Motor neuron (in vitro differentiated cells): ENCODE results near the gene CCDC91. TPM values are rescaled to one million over a fixed set of nuclear protein-coding genes. Genes with fewer than 3 reads are reported as not detected.
"Not testable (repeated sequence)": the region's sequence is repeated elsewhere in the genome, so short reads cannot be mapped to it uniquely, and the experiment has no call there.

Source experiments
- ATAC-seq, 8 experiments: fragments of 200-7000 bp; cut with Tn5 transposase; replicated peaks in 6 of 8; 2 replicates each; pipeline ENCODE4 v1.8.0; 2021; ENCODE audit warnings: mild to moderate bottlenecking in 8 of 8, moderate library complexity in 8 of 8
- H3K27ac ChIP-seq, 2 donors: fragments of 250-450 bp; sonication (Bioruptor Pico); 2 replicates each; pipeline ENCODE4 v1.9.0; 2021; ENCODE audit warnings: antibody characterized with exemption in 2 of 2, mild to moderate bottlenecking in 2 of 2, moderate library complexity in 1 of 2
- H3K4me1 ChIP-seq, 2 donors: fragments of 250-450 bp; sonication (Bioruptor Pico); replicated peaks in 1 of 2; 2 replicates each; pipeline ENCODE4 v1.6.1; 2021; ENCODE audit warnings: antibody characterized with exemption in 2 of 2, mild to moderate bottlenecking in 2 of 2, moderate library complexity in 1 of 2
- H3K4me3 ChIP-seq, 5 donors: fragments of 250-450 bp; sonication (Bioruptor Pico); 2 replicates each; pipeline ENCODE4 v1.9.0; 2021; ENCODE audit warnings: antibody characterized with exemption in 5 of 5, mild to moderate bottlenecking in 5 of 5, moderate library complexity in 4 of 5
- WGBS, 10 experiments: fragments of 450-650 bp; shearing (Covaris generic); methylation state at CpG; one replicate each; pipeline ENCODE4 v1.0.0; 2022; 5-methylcytosine and 5-hydroxymethylcytosine counted together
- in situ Hi-C, 9 experiments: fragments of 400-800 bp; cut with MboI; loops; one replicate each; pipeline ENCODE4 v1.15.0; 2021; ENCODE audit warnings: low sequenced_read_pairs in 9 of 9, low pct_unique_long_range_greater_than_20kb in 2 of 9; ENCODE audit not compliant: unreplicated experiment in 9 of 9
- total RNA-seq, 8 experiments: library from RNA; unstranded; fragments of 300-600 nt; gene quantifications; 2 replicates each; pipeline versions ENCODE4 v1.2.3 to v1.2.4, GENCODE V29; 2022

The CCDC91 gene
- total RNA-seq, 8 experiments from 2014 or later = 21.6 to 42.3 (median 30.2) TPM

- peak overlapping the region; percentile 52 to 79 (median 71) for H3K4me3 ChIP-seq
- no peak for ATAC-seq
- peak overlapping the region; percentile 84 to 96 for H3K27ac ChIP-seq
- WGBS, 10 experiments = 31 to 97% (median 70%) methylated on average over 1 to 9 of the region's 9 CpGs; no CpG with 5 or more reads in 3 of the 10 experiments
- in situ Hi-C loops = loop anchor here in 1 of 9 experiments (25.0 kb wide), 1 partner anchor 797 kb away; no protein-coding TSS in a partner anchor
- peaks cover 4 to 15% of the 10 kb centered on the region in 2 donors for H3K4me1 ChIP-seq
These were observed 404 bp upstream of the CCDC91 start for GRCh38 chr12:28189784-28190320.

DNA sequence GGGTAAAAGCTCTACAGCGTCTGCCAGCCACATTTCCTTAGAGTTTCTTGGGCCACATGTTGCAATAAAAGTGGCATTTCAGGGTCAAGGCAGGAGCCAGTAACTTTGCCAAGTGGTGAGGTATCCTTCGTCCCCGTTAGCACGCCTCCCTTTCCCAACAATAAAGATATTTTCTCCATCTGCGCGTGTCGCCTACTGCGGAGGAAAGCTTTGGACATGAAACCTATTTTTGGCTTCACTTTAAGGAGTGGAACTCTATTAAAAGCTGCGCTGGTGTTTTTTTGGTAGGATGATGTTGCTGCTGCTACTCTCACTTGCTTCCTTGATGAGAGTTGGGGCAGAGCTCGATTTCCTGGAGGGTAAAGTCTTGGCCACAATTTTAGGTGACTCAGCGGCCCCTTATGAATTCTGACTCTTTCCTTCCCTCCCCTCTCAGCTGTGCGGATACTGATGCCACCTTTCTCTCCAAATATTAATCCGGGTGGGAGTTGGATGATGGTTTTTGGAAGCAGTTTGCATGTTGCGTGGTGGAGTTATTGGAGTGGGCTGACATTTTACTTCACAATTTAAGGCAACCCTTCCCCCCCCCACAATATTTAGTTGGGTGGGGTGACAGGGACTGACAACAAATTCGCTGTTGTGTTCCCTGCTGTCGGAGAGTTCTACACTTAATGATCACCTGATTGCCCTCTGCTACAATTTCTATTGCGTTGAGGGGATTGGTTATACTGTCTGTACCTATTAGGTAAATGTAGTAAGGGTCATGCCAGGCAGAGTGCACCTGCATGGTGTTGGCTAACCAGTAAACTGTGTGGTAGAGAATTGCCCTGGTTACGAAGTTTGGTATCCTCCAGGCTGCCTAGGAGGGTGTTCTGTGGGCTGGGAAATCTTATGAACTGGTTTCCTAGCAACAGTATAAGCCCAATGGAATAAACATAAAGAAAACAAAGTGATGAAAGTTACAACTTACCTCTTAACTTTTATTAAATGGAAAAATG lies 1.1 kb downstream of the CCDC91 start:
- peak in 5 of 8 experiments; percentile 11 to 39 (median 15) for ATAC-seq
- H3K4me1 ChIP-seq = peaks cover 4 to 15% of the 10 kb centered on the region in 2 donors
- in situ Hi-C loops = loop anchor here in 1 of 9 experiments (25.0 kb wide), 1 partner anchor 796 kb away; no protein-coding TSS in a partner anchor
- peak overlapping the region; percentile 52 to 79 (median 71) for H3K4me3 ChIP-seq
- peak overlapping the region; percentile 84 to 96 for H3K27ac ChIP-seq
- 0 to 54% (median 24%) methylated on average over 1 to 12 of the region's 18 CpGs for WGBS, 10 experiments

DNA sequence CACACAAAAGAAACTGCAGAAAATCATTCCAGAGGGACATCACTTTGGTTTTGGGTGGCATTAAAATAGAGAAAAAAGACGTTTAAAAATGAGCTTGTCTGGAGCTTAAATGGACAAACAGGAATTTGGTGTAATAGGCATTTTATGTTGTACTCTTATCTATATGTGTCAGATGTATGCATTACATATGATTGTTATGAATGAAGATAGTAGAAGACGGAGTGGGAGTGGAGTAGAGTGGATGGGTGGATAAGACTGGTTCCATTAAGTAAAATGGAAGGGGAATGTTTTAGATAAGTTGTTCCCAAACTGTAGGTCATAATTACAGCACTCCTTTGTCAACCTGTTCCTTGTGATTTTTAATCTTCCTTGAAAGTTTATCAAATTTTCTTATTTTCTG lies 1.9 kb downstream of the CCDC91 start:
- Histone ChIP-seq H3K4me3 (peak overlapping the region in 2 of 5 donors; percentile 71 to 79), H3K27ac (no peak overlapping the region), H3K4me1 (peaks cover 4 to 15% of the 10 kb centered on the region in 2 donors)
- ATAC-seq = no peak
- in situ Hi-C loops = loop anchor here in 1 of 9 experiments (25.0 kb wide), 1 partner anchor 795 kb away; no protein-coding TSS in a partner anchor
- 46 to 88% (median 58%) methylated on average over 1 to 2 of the region's 2 CpGs; no CpG with 5 or more reads in 2 of the 10 experiments for WGBS, 10 experiments

GRCh38 chr12:28194621-28195020 lies 4.4 kb downstream of the CCDC91 start:
- not testable (repeated sequence) for H3K4me3 ChIP-seq, H3K27ac ChIP-seq, ATAC-seq
- WGBS, 10 experiments = 88 to 100% (median 94%) methylated on average over 1 to 7 of the region's 12 CpGs; no CpG with 5 or more reads in 6 of the 10 experiments
- H3K4me1 ChIP-seq = peaks cover 4 to 15% of the 10 kb centered on the region in 2 donors
- in situ Hi-C loops = loop anchor here in 1 of 9 experiments (25.0 kb wide), 1 partner anchor 793 kb away; no protein-coding TSS in a partner anchor

- WGBS, 10 experiments = no CpG with 5 or more reads among the region's 30 CpGs
- H3K4me3 ChIP-seq, H3K27ac ChIP-seq, H3K4me1 ChIP-seq, in situ Hi-C loops, ATAC-seq: not testable (repeated sequence)
These were observed 10.9 kb downstream of the CCDC91 start for GRCh38 chr12:28201136-28201535.

- H3K4me3 ChIP-seq = no peak overlapping the region
- in situ Hi-C loops = no loop called here
- no peak for ATAC-seq
- no peaks in the 10 kb centered on the region for H3K4me1 ChIP-seq
- no peak overlapping the region for H3K27ac ChIP-seq
- WGBS, 10 experiments = 44 to 100% (median 96%) methylated on average over 1 of the region's 1 CpG; no CpG with 5 or more reads in 4 of the 10 experiments
These were observed 12.3 kb downstream of the CCDC91 start for GRCh38 chr12:28202374-28203130.

GRCh38 chr12:28209782-28210181 lies 19.5 kb downstream of the CCDC91 start:
- no peak for ATAC-seq
- 0 to 100% (median 55%) methylated on average over 1 of the region's 1 CpG for WGBS, 10 experiments
- in situ Hi-C loops = no loop called here

DNA sequence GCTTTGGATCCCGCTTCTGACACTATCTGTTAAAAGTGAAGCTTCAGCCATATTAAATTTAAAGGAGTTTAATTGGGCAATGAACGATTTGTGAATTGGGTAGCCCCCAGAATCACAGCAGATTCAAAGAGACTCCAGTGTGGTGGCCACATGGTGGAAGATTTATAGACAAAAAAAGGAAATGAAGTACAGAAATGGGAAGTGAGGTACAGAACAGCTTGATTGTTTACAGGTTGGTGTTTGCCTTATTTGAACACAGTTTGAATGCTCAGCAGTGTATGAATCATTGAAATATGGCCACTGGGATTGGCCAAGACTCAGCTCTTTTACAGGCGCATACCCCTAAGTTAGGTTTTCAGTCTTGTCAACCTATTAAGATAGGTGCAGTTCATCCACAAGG lies 21.9 kb downstream of the CCDC91 start:
- in situ Hi-C loops = no loop called here
- no peak for ATAC-seq
- Histone ChIP-seq H3K4me3 (no peak overlapping the region), H3K27ac (no peak overlapping the region), H3K4me1 (no peaks in the 10 kb centered on the region)
- 67 to 100% (median 88%) methylated on average over 1 to 3 of the region's 3 CpGs; no CpG with 5 or more reads in 3 of the 10 experiments for WGBS, 10 experiments

More at GRCh38 chr12:28209782-28210181, 19.5 kb downstream of the CCDC91 start:
- H3K27ac ChIP-seq = no peak overlapping the region
- H3K4me1 ChIP-seq = no peaks in the 10 kb centered on the region
- H3K4me3 ChIP-seq = no peak overlapping the region

- Histone ChIP-seq H3K27ac (no peak overlapping the region), H3K4me1 (no peaks in the 10 kb centered on the region), H3K4me3 (no peak overlapping the region)
- in situ Hi-C loops = no loop called here
- no peak for ATAC-seq
These were observed 24.8 kb downstream of the CCDC91 start for GRCh38 chr12:28215021-28215420.

DNA sequence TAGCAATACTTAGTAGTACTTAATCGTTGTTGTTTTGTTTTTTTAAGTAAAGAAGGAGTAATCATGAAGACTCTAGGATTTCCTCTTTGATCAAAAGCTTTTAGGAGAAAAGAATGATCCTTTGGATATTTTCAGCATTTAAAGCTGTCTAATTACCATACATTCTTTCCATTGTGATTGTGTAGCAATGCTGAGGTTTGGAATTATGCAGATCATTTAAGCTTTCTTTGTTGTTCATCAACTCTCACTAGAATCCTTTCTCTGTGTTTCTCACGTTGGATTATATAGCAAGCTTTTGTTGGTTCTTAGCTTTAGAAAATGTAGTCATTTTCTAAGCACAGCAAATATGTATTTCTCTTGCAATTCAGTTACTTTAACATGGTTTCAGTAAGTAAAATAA lies 25.8 kb downstream of the CCDC91 start:
- WGBS, 10 experiments = 48 to 100% (median 72%) methylated on average over 1 to 2 of the region's 2 CpGs
- no peak overlapping the region for H3K27ac ChIP-seq
- ATAC-seq = no peak
- no peaks in the 10 kb centered on the region for H3K4me1 ChIP-seq
- H3K4me3 ChIP-seq = no peak overlapping the region
- in situ Hi-C loops = no loop called here

- Histone ChIP-seq H3K4me3 (no peak overlapping the region), H3K4me1 (no peaks in the 10 kb centered on the region), H3K27ac (no peak overlapping the region)
- no peak for ATAC-seq
- in situ Hi-C loops = no loop called here
- 75 to 100% (median 93%) methylated on average over 1 to 2 of the region's 2 CpGs for WGBS, 10 experiments
These were observed 27.5 kb downstream of the CCDC91 start for GRCh38 chr12:28217805-28218204.

DNA sequence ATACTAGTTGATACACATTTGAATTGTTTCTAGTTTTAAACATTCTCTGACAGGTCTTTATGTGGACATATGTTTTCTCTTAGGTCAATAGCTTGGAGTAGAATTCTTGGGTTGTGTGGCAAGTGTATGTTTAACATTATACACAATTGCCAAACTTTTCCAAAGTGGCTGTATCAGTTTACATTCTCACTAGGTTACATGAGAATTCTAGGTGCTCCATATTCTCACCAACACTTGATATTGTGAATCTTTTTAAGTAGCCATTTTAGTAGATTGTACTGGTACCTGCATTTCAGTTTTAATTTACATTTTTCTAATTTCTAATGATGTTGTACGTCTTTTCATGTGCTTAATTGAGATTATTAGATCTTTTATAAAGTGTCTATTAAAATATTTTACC lies 28.6 kb downstream of the CCDC91 start:
- Histone ChIP-seq H3K4me1 (no peaks in the 10 kb centered on the region), H3K27ac (no peak overlapping the region), H3K4me3 (no peak overlapping the region)
- WGBS, 10 experiments = 0 to 100% (median 50%) methylated on average over 1 of the region's 1 CpG
- no peak for ATAC-seq
- in situ Hi-C loops = no loop called here

DNA sequence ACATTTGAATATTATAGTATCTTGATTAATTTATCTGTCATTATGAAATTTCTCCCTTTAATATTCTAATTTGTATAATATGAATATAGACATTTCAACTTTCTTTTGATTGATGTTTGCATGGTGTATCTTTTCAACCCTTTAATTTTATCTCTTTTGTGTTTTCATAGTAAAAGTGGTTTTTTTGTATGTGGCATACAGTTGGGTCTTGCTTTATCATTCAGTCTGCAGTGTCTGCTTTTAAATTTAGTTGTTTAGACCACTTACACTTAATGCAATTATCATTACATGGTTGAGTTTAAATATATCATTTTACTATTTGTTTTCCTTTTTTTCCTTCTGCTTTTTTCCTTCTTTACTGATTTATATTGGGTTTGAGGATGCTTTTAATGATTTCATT lies 29.6 kb downstream of the CCDC91 start:
- Histone ChIP-seq H3K4me1 (no peaks in the 10 kb centered on the region), H3K27ac (no peak overlapping the region), H3K4me3 (no peak overlapping the region)
- no peak for ATAC-seq
- in situ Hi-C loops = no loop called here
